ENCODE measurements around the gene RPEL1.

DNA sequence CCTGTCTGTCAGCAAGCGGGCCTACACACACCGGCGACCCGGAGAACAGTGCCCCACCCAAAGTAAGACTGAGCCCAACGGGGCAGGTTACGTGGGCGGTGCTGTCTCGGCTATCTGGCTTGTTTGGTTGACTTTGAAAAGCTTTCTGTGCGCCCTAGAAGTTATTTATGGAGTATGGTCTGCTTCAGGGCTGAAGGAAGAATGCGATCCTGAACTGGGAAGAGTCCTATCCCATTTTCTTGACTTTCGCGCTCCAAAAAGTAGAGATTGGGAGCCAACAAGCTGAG lies 32.8 kb downstream of the RPEL1 start:
- TF ChIP-seq, protein P1, sequence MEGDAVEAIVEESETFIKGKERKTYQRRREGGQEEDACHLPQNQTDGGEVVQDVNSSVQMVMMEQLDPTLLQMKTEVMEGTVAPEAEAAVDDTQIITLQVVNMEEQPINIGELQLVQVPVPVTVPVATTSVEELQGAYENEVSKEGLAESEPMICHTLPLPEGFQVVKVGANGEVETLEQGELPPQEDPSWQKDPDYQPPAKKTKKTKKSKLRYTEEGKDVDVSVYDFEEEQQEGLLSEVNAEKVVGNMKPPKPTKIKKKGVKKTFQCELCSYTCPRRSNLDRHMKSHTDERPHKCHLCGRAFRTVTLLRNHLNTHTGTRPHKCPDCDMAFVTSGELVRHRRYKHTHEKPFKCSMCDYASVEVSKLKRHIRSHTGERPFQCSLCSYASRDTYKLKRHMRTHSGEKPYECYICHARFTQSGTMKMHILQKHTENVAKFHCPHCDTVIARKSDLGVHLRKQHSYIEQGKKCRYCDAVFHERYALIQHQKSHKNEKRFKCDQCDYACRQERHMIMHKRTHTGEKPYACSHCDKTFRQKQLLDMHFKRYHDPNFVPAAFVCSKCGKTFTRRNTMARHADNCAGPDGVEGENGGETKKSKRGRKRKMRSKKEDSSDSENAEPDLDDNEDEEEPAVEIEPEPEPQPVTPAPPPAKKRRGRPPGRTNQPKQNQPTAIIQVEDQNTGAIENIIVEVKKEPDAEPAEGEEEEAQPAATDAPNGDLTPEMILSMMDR (IDR thresholded peaks at IDR 0.05): no peak
- TF ChIP-seq EZH2 (IDR thresholded peaks at IDR 0.05; ENCODE audit: borderline replicate concordance, insufficient read depth, low read depth, low read length, poor library complexity, severe bottlenecking): no peak
